IPS-18c (cell line): ENCODE results near the gene TRPC4AP.

Experiments
- H3K4me3 ChIP-seq: 2 replicates; pipeline ENCODE4 v1.7.0; 2013; ENCODE audit warnings: low read depth, mild to moderate bottlenecking, low read length, moderate library complexity; ENCODE audit not compliant: insufficient read depth
- H3K9me3 ChIP-seq: one replicate; pipeline ENCODE4 v1.6.1; 2013; ENCODE audit warnings: mild to moderate bottlenecking, low read length, moderate library complexity; ENCODE audit not compliant: control insufficient read depth, insufficient read depth

The TRPC4AP gene

GRCh38 chr20:35034145-35034544, 58.5 kb downstream of the TRPC4AP start:
- Histone ChIP-seq H3K4me3 (no peak overlapping the region), H3K9me3 (no peaks in the 10 kb centered on the region)

GRCh38 chr20:35030136-35030535, 62.5 kb downstream of the TRPC4AP start:
- Histone ChIP-seq H3K4me3 (no peak overlapping the region), H3K9me3 (no peaks in the 10 kb centered on the region)

- no peaks in the 10 kb centered on the region for H3K9me3 ChIP-seq
Measured at GRCh38 chr20:35027301-35027700, 65.3 kb downstream of the TRPC4AP start.

GRCh38 chr20:35025116-35025515, 67.5 kb downstream of the TRPC4AP start:
- Histone ChIP-seq H3K9me3 (no peaks in the 10 kb centered on the region), H3K4me3 (no peak overlapping the region)

More at GRCh38 chr20:35027301-35027700, 65.3 kb downstream of the TRPC4AP start:
- no peak overlapping the region for H3K4me3 ChIP-seq

GRCh38 chr20:35023624-35024023, 69.0 kb downstream of the TRPC4AP start:
- Histone ChIP-seq H3K4me3 (no peak overlapping the region), H3K9me3 (no peaks in the 10 kb centered on the region)

- Histone ChIP-seq H3K9me3 (no peaks in the 10 kb centered on the region), H3K4me3 (no peak overlapping the region)
Measured at GRCh38 chr20:35021831-35022230, 70.8 kb downstream of the TRPC4AP start.

- Histone ChIP-seq H3K9me3 (no peaks in the 10 kb centered on the region), H3K4me3 (no peak overlapping the region)
Measured at GRCh38 chr20:35021063-35021462, 71.5 kb downstream of the TRPC4AP start.

GRCh38 chr20:35020108-35020928, 72.3 kb downstream of the TRPC4AP start:
- Histone ChIP-seq H3K4me3 (no peak overlapping the region), H3K9me3 (no peaks in the 10 kb centered on the region)

- no peaks in the 10 kb centered on the region for H3K9me3 ChIP-seq
Measured at GRCh38 chr20:35018590-35019371, 73.8 kb downstream of the TRPC4AP start.

GRCh38 chr20:35017099-35017835, 75.3 kb downstream of the TRPC4AP start:
- no peak overlapping the region for H3K4me3 ChIP-seq
- no peaks in the 10 kb centered on the region for H3K9me3 ChIP-seq

More at GRCh38 chr20:35018590-35019371, 73.8 kb downstream of the TRPC4AP start:
- no peak overlapping the region for H3K4me3 ChIP-seq

- no peaks in the 10 kb centered on the region for H3K9me3 ChIP-seq
- H3K4me3 ChIP-seq = no peak overlapping the region
Measured at GRCh38 chr20:35015863-35016193, 76.8 kb downstream of the TRPC4AP start.

GRCh38 chr20:35014537-35014936, 78.1 kb downstream of the TRPC4AP start:
- Histone ChIP-seq H3K4me3 (no peak overlapping the region), H3K9me3 (no peaks in the 10 kb centered on the region)

- Histone ChIP-seq H3K9me3 (no peaks in the 10 kb centered on the region), H3K4me3 (no peak overlapping the region)
Measured at GRCh38 chr20:35013421-35014411, 78.9 kb downstream of the TRPC4AP start.

- no peaks in the 10 kb centered on the region for H3K9me3 ChIP-seq
- H3K4me3 ChIP-seq = no peak overlapping the region
Measured at GRCh38 chr20:35012227-35013069, 80.2 kb downstream of the TRPC4AP start.

GRCh38 chr20:35011589-35012226, 80.9 kb downstream of the TRPC4AP start:
- H3K4me3 ChIP-seq = no peak overlapping the region
- H3K9me3 ChIP-seq = no peaks in the 10 kb centered on the region
